GM18498 (cell line): ENCODE measurements around the gene CCDC192.

Experiments
- ATAC-seq: cut with Tn5 transposase; IDR thresholded peaks from one replicate; pipeline ENCODE4 v1.9.1; 2021; ENCODE audit warnings: mild to moderate bottlenecking, moderate library complexity; ENCODE audit not compliant: unreplicated experiment

The CCDC192 gene

GRCh38 chr5:127970081-127970480 lies 266.9 kb downstream of the CCDC192 start:
- ATAC-seq, result no peak

- ATAC-seq, result no peak
These were observed 267.7 kb downstream of the CCDC192 start for GRCh38 chr5:127970854-127971425.

GRCh38 chr5:127975961-127976360 lies 272.8 kb downstream of the CCDC192 start:
- no peak for ATAC-seq

GRCh38 chr5:127976525-127976924 lies 273.3 kb downstream of the CCDC192 start:
- no peak for ATAC-seq

GRCh38 chr5:127976991-127977717 lies 274.0 kb downstream of the CCDC192 start:
- no peak for ATAC-seq

- no peak for ATAC-seq
These were observed 275.6 kb downstream of the CCDC192 start for GRCh38 chr5:127978738-127979300.

GRCh38 chr5:127979475-127979874 lies 276.3 kb downstream of the CCDC192 start:
- ATAC-seq, result no peak

GRCh38 chr5:127980843-127981242 lies 277.7 kb downstream of the CCDC192 start:
- ATAC-seq, result no peak

- ATAC-seq, result no peak
These were observed 278.3 kb downstream of the CCDC192 start for GRCh38 chr5:127981498-127981897.

- no peak for ATAC-seq
These were observed 282.7 kb downstream of the CCDC192 start for GRCh38 chr5:127985811-127986325.

- ATAC-seq, result no peak
These were observed 284.4 kb downstream of the CCDC192 start for GRCh38 chr5:127987354-127988145.

GRCh38 chr5:127988146-127988760 lies 285.1 kb downstream of the CCDC192 start:
- no peak for ATAC-seq
